Neural cell (in vitro differentiated cells): Measurements from ENCODE around the gene TOX2.
"Not testable (repeated sequence)": the region's sequence is repeated elsewhere in the genome, so short reads cannot be mapped to it uniquely, and the experiment has no call there.

Experiments
- POLR2AphosphoS5 ChIP-seq: IDR thresholded peaks from 2 replicates; pipeline ENCODE4 v1.6.1; 2012
- TF ChIP-seq, protein P1 (sequence below): fragments of 450-650 bp; IDR thresholded peaks from 2 replicates; pipeline ENCODE4 v1.5.1; 2014; ENCODE audit warnings: antibody characterized with exemption, mild to moderate bottlenecking, moderate library complexity; ENCODE audit not compliant: poor library complexity, severe bottlenecking

DNA sequence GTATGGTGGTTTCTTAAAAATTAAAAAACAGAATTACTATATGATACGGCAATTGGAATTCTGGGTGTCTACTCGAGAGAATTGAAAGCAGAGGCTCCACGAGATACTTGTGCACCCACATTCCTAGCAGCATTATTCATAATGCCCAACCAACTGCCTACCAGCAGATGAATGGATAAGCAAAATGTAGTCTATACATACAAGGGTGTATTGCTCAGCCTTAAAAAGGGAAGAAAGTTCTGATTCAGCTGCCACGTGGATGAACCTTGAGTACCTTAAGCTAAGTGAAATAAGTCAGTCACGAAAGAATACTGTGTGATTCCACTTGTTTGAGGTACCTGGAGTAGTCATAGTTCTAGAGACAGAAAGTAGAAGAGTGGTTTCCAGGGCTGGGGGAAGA, 130.1 kb downstream of the TOX2 start:
- TF ChIP-seq, protein P1, sequence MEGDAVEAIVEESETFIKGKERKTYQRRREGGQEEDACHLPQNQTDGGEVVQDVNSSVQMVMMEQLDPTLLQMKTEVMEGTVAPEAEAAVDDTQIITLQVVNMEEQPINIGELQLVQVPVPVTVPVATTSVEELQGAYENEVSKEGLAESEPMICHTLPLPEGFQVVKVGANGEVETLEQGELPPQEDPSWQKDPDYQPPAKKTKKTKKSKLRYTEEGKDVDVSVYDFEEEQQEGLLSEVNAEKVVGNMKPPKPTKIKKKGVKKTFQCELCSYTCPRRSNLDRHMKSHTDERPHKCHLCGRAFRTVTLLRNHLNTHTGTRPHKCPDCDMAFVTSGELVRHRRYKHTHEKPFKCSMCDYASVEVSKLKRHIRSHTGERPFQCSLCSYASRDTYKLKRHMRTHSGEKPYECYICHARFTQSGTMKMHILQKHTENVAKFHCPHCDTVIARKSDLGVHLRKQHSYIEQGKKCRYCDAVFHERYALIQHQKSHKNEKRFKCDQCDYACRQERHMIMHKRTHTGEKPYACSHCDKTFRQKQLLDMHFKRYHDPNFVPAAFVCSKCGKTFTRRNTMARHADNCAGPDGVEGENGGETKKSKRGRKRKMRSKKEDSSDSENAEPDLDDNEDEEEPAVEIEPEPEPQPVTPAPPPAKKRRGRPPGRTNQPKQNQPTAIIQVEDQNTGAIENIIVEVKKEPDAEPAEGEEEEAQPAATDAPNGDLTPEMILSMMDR = not testable (repeated sequence)
- not testable (repeated sequence) for TF ChIP-seq POLR2AphosphoS5
